ENCODE results near the gene LYL1. TPM values are rescaled to one million over a fixed set of nuclear protein-coding genes. Genes with fewer than 3 reads are reported as not detected.

The LYL1 gene
- total and polyA plus RNA-seq, 2 of the 13 experiments (the other 11 are each of a cell fraction or from before 2014, with no cell fraction given): 0.75 to 0.92 TPM

DNA sequence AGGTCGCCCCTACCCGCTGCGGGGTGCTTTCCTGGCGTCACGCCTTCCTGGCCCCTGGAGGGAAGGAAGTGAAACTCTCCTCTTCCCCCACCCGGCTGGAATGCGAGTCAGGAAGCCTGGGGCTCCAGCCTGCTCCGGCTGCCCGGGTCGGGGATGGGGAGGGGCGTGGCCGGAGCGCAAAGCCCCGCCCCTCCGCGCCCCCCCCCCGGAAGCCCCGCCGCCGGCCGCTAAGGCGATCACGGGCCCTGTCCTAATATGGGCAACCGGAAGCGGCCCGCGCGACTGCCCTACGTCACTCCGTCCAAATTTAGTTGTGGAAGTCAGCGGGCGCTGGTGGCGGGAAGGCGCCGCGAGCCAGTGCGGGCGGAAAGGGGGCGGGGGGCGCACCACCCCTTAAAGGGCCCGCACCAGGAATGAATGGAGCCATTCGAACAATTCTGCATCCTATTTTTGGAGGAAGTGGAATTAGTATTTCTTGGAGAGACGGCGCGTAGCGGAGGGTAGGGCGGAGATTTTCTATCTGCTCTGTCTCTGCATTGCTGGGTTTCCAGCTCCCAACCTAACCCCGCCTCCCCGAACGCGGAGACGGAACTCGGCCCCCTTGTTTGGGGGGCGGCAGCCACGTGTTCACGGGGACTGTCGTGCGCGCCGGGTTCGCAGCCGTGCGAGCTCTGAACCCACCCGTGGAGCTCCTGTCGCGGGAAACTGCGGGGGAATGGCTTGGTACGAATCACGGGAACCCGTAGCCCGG is 49.1 kb upstream of the LYL1 start (continued):
- TF ChIP-seq ZFP90 (CRISPR knock-in tag; IDR thresholded peaks at IDR 0.05; ENCODE audit: borderline replicate concordance) (peak; percentile 75; the same call in 1 of the 2 replicates), ZNF644 (CRISPR knock-in tag; IDR thresholded peaks at IDR 0.05; ENCODE audit: low read depth) (no peak), ZNF841 (CRISPR knock-in tag; IDR thresholded peaks at IDR 0.05; ENCODE audit: borderline replicate concordance) (no peak; the same call in 1 of the 2 replicates), RFXANK (CRISPR knock-in tag; IDR thresholded peaks at IDR 0.05) (no peak), BCL6 (CRISPR knock-in tag; IDR thresholded peaks at IDR 0.05) (peak; percentile 51; the same call in 1 of the 2 replicates), MLLT10 (CRISPR knock-in tag; IDR thresholded peaks at IDR 0.05) (no peak), IRF2 (CRISPR knock-in tag; IDR thresholded peaks at IDR 0.05) (peak; percentile 87), SUZ12 (IDR thresholded peaks at IDR 0.05; ENCODE audit: low read depth, low read length) (no peak), ZNF552 (CRISPR knock-in tag; IDR thresholded peaks at IDR 0.05; ENCODE audit: borderline replicate concordance) (no peak), MED8 (CRISPR knock-in tag; IDR thresholded peaks at IDR 0.05; ENCODE audit: insufficient replicate concordance) (peak; percentile 52), ATAD3A (CRISPR knock-in tag; IDR thresholded peaks at IDR 0.05) (no peak), CREM (IDR thresholded peaks at IDR 0.05) (peak; percentile 54; the same call in 1 of the 2 replicates), CREM (CRISPR knock-in tag; IDR thresholded peaks at IDR 0.05) (no peak), SRSF1 (optimal IDR thresholded peaks at IDR 0.05; ENCODE audit: low read depth, low read length) (no peak)
- TF ChIP-seq, protein P1, sequence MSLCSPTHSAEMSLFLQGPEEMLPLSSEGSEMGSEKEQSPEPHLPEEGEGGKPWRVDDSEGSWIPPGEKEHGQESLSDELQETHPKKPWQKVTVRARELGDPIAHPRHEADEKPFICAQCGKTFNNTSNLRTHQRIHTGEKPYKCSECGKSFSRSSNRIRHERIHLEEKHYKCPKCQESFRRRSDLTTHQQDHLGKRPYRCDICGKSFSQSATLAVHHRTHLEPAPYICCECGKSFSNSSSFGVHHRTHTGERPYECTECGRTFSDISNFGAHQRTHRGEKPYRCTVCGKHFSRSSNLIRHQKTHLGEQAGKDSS (CRISPR knock-in tag; IDR thresholded peaks at IDR 0.05; ENCODE audit: borderline replicate concordance, low read depth): no peak
- TF ChIP-seq, protein P2, sequence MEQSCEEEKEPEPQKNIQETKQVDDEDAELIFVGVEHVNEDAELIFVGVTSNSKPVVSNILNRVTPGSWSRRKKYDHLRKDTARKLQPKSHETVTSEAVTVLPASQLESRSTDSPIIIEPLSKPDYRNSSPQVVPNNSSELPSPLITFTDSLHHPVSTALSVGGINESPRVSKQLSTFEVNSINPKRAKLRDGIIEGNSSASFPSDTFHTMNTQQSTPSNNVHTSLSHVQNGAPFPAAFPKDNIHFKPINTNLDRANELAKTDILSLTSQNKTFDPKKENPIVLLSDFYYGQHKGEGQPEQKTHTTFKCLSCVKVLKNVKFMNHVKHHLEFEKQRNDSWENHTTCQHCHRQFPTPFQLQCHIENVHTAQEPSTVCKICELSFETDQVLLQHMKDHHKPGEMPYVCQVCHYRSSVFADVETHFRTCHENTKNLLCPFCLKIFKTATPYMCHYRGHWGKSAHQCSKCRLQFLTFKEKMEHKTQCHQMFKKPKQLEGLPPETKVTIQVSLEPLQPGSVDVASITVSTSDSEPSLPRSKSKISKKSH (CRISPR knock-in tag; IDR thresholded peaks at IDR 0.05; ENCODE audit: borderline replicate concordance): peak; percentile 35; the same call in 1 of the 2 replicates
- TF ChIP-seq, protein P3, sequence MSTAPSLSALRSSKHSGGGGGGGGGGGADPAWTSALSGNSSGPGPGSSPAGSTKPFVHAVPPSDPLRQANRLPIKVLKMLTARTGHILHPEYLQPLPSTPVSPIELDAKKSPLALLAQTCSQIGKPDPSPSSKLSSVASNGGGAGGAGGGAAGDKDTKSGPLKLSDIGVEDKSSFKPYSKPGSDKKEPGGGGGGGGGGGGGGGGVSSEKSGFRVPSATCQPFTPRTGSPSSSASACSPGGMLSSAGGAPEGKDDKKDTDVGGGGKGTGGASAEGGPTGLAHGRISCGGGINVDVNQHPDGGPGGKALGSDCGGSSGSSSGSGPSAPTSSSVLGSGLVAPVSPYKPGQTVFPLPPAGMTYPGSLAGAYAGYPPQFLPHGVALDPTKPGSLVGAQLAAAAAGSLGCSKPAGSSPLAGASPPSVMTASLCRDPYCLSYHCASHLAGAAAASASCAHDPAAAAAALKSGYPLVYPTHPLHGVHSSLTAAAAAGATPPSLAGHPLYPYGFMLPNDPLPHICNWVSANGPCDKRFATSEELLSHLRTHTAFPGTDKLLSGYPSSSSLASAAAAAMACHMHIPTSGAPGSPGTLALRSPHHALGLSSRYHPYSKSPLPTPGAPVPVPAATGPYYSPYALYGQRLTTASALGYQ (CRISPR knock-in tag; IDR thresholded peaks at IDR 0.05): peak; percentile 54; the same call in 1 of the 2 replicates
- TF ChIP-seq, protein P4, sequence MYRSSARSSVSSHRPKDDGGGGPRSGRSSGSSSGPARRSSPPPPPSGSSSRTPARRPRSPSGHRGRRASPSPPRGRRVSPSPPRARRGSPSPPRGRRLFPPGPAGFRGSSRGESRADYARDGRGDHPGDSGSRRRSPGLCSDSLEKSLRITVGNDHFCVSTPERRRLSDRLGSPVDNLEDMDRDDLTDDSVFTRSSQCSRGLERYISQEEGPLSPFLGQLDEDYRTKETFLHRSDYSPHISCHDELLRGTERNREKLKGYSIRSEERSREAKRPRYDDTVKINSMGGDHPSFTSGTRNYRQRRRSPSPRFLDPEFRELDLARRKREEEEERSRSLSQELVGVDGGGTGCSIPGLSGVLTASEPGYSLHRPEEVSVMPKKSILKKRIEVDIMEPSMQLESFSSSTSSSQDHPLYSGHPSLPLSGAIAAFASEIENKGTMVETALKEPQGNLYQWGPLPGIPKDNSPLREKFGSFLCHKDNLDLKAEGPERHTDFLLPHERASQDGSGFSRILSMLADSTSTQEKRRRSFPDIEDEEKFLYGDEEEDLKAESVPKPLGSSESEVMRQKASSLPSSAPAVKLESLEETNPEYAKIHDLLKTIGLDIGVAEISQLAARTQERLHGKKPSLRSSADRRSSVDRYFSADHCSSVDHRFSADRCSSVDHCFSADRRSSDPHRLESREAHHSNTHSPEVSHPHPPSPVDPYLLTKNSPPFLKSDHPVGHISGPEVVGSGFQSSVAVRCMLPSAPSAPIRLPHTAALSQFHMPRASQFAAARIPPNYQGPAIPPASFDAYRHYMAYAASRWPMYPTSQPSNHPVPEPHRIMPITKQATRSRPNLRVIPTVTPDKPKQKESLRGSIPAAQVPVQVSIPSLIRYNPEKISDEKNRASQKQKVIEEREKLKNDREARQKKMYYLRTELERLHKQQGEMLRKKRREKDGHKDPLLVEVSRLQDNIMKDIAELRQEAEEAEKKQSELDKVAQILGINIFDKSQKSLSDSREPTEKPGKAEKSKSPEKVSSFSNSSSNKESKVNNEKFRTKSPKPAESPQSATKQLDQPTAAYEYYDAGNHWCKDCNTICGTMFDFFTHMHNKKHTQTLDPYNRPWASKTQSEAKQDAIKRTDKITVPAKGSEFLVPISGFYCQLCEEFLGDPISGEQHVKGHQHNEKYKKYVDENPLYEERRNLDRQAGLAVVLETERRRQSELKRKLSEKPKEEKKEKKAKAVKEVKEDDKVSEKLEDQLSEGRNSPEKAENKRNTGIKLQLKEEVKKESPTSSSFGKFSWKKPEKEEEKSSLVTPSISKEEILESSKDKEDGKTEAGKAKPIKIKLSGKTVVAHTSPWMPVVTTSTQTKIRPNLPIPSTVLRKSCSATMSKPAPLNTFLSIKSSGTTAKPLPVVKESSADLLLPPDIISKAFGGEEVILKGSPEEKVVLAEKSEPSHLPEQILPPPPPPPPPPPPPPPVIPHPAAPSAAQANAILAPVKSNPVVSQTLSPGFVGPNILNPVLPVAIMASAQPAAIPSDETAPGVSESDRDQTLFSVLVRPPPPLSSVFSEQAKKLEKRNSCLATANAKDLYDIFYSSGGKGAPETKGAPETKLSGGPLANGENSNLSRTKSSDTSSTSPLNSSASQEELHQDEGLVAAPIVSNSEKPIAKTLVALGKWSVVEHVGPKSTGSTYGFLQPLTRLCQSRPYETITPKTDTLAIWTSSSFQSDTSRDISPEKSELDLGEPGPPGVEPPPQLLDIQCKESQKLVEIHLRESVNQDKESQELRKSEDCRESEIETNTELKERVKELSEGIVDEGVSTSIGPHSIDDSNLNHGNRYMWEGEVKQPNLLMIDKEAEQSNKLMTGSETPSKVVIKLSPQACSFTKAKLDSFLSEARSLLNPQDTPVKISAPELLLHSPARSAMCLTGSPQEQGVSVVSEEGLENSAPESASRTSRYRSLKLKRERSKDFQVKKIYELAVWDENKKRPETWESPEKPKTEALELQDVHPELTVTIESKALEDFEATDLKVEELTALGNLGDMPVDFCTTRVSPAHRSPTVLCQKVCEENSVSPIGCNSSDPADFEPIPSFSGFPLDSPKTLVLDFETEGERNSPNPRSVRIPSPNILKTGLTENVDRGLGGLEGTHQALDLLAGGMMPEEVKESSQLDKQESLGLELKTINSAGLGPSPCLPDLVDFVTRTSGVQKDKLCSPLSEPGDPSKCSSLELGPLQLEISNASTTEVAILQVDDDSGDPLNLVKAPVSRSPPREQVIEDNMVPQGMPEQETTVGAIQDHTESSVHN (CRISPR knock-in tag; IDR thresholded peaks at IDR 0.05): no peak
